DOHH2 (cell line): Measurements from ENCODE around the gene WDFY4.

ENCODE experiments used
- EZH2phosphoT487 ChIP-seq: fragments of 200-600 bp; sonication (generic); IDR thresholded peaks from 2 replicates; pipeline ENCODE4 v1.6.1; 2017; ENCODE audit warnings: borderline replicate concordance, mild to moderate bottlenecking, antibody characterized with exemption, low read length, moderate library complexity, mixed read lengths
- TF ChIP-seq, protein P1 (sequence below): fragments of 200-600 bp; sonication (generic); IDR thresholded peaks from one replicate; pipeline ENCODE4 v1.5.1; 2014; ENCODE audit warnings: antibody characterized with exemption, mild to moderate bottlenecking, low read depth, low read length; ENCODE audit not compliant: poor library complexity, severe bottlenecking

- TF ChIP-seq, protein P1, sequence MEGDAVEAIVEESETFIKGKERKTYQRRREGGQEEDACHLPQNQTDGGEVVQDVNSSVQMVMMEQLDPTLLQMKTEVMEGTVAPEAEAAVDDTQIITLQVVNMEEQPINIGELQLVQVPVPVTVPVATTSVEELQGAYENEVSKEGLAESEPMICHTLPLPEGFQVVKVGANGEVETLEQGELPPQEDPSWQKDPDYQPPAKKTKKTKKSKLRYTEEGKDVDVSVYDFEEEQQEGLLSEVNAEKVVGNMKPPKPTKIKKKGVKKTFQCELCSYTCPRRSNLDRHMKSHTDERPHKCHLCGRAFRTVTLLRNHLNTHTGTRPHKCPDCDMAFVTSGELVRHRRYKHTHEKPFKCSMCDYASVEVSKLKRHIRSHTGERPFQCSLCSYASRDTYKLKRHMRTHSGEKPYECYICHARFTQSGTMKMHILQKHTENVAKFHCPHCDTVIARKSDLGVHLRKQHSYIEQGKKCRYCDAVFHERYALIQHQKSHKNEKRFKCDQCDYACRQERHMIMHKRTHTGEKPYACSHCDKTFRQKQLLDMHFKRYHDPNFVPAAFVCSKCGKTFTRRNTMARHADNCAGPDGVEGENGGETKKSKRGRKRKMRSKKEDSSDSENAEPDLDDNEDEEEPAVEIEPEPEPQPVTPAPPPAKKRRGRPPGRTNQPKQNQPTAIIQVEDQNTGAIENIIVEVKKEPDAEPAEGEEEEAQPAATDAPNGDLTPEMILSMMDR, result no peak
- no peak for TF ChIP-seq EZH2phosphoT487
These were observed 327.9 kb downstream of the WDFY4 start for GRCh38 chr10:49012603-49013002.
